Tibial nerve (tissue), 4 donors: ENCODE measurements around the gene MOGAT1. TPM values are rescaled to one million over a fixed set of nuclear protein-coding genes. Genes with fewer than 3 reads are reported as not detected.

Experiments
- DNase-seq, 2 donors: peaks; one replicate each; pipeline ENCODE4 v3.0.0-alpha.2; 2019; ENCODE audit warnings: low spot score in 2 of 2
- H3K27ac ChIP-seq, 4 donors: fragments of 200-600 bp; sonication (generic) in 3 of 4; one replicate each; pipeline ENCODE4 v1.5.1; 2017 to 2019; ENCODE audit warnings: mild to moderate bottlenecking in 1 of 4
- H3K27me3 ChIP-seq, 2 donors: fragments of 200-600 bp; sonication (generic) in 1 of 2; one replicate each; pipeline versions ENCODE4 v1.5.1 to v1.6.0; 2017 to 2019
- H3K36me3 ChIP-seq, 3 donors: fragments of 200-600 bp; sonication (generic); one replicate each; pipeline ENCODE4 v1.5.1; 2018 to 2019
- H3K4me1 ChIP-seq, 4 donors: fragments of 200-600 bp; sonication (generic) in 3 of 4; one replicate each; pipeline ENCODE4 v1.5.1; 2017 to 2019
- H3K4me3 ChIP-seq, 4 donors: fragments of 200-600 bp; sonication (generic) in 3 of 4; one replicate each; pipeline ENCODE4 v1.5.1; 2017 to 2019; ENCODE audit warnings: mild to moderate bottlenecking in 1 of 4, moderate library complexity in 1 of 4
- H3K9me3 ChIP-seq, 4 donors: fragments of 200-600 bp; sonication (generic) in 3 of 4; one replicate each; pipeline ENCODE4 v1.5.1; 2017 to 2019
- EP300 ChIP-seq, 2 donors: sonication (generic); formaldehyde crosslinking; IDR thresholded peaks; one replicate each; pipeline ENCODE4 v1.6.1; 2017; ENCODE audit warnings: antibody characterized with exemption in 2 of 2, mild to moderate bottlenecking in 1 of 2
- POLR2A ChIP-seq, 2 donors: fragments of 450-650 bp; IDR thresholded peaks; one replicate each; pipeline ENCODE4 v1.6.1; 2017; ENCODE audit warnings: antibody characterized with exemption in 2 of 2, mild to moderate bottlenecking in 2 of 2, moderate library complexity in 2 of 2
- WGBS, 2 donors: methylation state at CpG; one replicate each; pipeline ENCODE4 v1.1.5; 2018; 5-methylcytosine and 5-hydroxymethylcytosine counted together
- total RNA-seq, 4 donors: library from RNA; depleted of rRNA; stranded (reverse); fragments of >200 nt; gene quantifications; one replicate each; pipeline ENCODE4 v1.1.0, GENCODE V29; 2016
- TF ChIP-seq, protein P1 (sequence below), 5 experiments: fragments of 200-600 bp in 3 of 5; fragments of 450-650 bp in 2 of 5; sonication (generic) in 3 of 5; IDR thresholded peaks; one replicate each; pipeline ENCODE4 v1.5.1; 2016 to 2019; ENCODE audit warnings: antibody characterized with exemption in 5 of 5, mild to moderate bottlenecking in 3 of 5, moderate library complexity in 2 of 5

The MOGAT1 gene
- total RNA-seq, 4 donors from 2014 or later = not detected

DNA sequence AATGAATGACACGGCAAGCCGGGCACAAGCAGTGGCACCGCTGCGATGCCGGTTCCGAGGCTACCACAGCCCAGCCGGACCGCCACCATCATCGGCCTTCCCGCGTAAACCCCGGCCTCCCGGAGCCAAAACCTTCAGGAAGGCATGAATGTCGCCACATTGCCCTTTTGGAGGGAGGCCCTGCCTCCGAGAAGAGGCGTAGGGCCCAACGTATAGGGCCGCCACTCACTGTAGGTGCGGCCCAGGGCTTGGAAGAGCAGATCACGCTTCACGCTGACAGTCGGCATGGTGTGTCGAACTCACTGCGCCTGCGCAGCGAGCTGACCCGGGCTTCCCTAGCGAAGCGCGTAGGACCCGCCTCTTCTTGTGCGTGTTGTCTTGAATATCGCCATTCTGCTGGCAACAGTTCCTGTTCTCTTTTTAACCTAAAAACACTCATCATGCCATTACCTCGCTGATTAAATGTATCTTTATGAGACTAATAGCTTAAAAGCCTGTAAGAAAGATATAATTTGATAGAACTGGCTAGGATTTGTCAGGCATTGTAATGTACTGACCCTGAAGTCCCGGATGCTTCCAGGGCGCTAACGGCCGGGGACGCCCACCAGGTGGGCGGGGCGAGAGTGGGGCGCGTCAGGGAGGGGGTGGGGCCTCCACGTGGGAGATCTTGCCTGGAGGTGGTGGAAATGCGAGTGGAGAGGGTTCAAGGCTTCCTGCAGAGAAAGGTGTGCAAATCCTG lies 15.5 kb upstream of the MOGAT1 start, which contains the start of gene FARSB:
TSS of gene FARSB (minus strand) at position 306 of the 739 bp plus-strand sequence. CDS start at position 287, 19 bp downstream.
- peak; percentile 84 to 87 for DNase-seq
- TF ChIP-seq EP300 (IDR thresholded peaks at IDR 0.05) (peak; percentile 76 to 81), POLR2A (IDR thresholded peaks at IDR 0.05) (no peak)
- TF ChIP-seq, protein P1, sequence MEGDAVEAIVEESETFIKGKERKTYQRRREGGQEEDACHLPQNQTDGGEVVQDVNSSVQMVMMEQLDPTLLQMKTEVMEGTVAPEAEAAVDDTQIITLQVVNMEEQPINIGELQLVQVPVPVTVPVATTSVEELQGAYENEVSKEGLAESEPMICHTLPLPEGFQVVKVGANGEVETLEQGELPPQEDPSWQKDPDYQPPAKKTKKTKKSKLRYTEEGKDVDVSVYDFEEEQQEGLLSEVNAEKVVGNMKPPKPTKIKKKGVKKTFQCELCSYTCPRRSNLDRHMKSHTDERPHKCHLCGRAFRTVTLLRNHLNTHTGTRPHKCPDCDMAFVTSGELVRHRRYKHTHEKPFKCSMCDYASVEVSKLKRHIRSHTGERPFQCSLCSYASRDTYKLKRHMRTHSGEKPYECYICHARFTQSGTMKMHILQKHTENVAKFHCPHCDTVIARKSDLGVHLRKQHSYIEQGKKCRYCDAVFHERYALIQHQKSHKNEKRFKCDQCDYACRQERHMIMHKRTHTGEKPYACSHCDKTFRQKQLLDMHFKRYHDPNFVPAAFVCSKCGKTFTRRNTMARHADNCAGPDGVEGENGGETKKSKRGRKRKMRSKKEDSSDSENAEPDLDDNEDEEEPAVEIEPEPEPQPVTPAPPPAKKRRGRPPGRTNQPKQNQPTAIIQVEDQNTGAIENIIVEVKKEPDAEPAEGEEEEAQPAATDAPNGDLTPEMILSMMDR (IDR thresholded peaks at IDR 0.05) = peak in 1 of 5 experiments; percentile 40
- no peaks in the 10 kb centered on the region for H3K36me3 ChIP-seq
- peaks cover 0 to 35% (median 25%) of the 10 kb centered on the region in 4 donors for H3K4me1 ChIP-seq
- H3K27ac ChIP-seq = peak within 1 kb of the TSS; percentile 84 to 93 (median 89)
- H3K27me3 ChIP-seq = no peaks in the 10 kb centered on the region
- 0% methylated on average over 28 to 29 of the region's 45 CpGs for WGBS, 2 donors
- peak within 1 kb of the TSS; percentile 71 to 96 (median 78) for H3K4me3 ChIP-seq
- H3K9me3 ChIP-seq = no peaks in the 10 kb centered on the region

DNA sequence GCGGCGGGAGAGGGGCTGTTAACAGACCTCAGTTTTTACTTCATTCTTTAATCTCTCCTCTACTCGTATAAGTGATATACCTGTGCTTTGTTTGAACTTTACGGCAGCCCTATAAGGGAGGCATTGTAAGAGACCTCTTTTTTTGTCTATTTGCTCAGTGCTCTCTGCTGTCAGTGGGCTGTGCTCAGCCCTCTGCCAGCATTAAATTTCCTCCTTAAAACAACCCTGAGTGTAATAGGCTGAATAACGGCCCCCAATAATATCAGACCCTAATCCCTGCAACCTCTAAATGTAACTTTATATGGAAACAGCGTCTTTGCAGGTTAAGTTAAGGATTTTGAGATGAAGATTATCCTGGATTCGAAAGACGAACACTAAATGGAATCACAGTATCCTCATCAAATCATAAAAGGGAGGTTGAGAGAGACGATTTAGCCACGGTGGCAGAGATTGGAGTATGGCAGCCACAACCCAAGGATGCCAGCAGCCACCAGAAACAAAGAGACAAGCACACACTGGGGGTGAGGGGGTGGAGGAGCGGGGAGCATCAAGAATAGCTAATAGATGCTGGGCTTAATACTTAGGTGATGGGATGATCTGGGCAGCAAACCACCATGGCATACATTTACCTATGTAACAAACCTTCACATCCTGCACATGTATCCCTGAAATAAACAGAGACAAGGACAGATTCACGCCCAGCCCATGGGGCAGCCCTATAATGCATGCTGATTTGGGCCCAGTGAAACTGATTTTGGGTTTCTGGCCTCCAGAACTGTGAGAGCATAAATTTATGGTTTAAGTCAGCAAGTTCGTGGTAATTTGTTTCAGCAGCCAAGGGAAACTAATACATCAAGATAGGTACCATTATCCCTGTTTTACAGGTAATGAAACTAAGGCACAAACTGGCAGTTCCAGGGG lies 14.7 kb upstream of the MOGAT1 start:
- no peak for TF ChIP-seq POLR2A (IDR thresholded peaks at IDR 0.05)
- H3K27ac ChIP-seq = peak overlapping the region in 3 of 4 donors; percentile 86 to 93 (median 92)
- no peaks in the 10 kb centered on the region for H3K27me3 ChIP-seq
- peaks cover 0 to 35% (median 25%) of the 10 kb centered on the region in 4 donors for H3K4me1 ChIP-seq
- no peaks in the 10 kb centered on the region for H3K9me3 ChIP-seq
- peak overlapping the region; percentile 71 to 96 (median 78) for H3K4me3 ChIP-seq
- WGBS, 2 donors = 16 to 20% methylated on average over 13 of the region's 13 CpGs
- H3K36me3 ChIP-seq = no peaks in the 10 kb centered on the region
- DNase-seq = no peak

DNA sequence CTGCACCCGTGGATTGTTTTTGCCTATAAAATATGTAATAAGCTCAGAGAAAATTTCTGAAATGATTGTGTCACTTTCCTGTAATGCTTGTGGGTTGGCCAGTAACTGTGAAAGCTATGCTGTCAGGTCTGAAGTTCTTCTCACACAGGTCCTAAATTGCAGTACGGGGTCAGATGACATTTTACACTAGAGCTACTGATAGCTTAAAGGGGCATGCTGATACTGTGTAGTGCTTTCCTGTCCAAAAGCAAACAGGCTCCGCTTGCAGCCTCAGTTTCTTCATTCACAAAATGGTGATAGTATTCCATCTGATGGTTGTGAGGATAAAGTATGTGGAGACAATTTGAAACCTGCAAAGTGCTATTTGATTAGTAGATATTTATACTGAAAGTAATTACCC lies 8.0 kb upstream of the MOGAT1 start:
- DNase-seq = no peak
- H3K4me1 ChIP-seq = no peaks in the 10 kb centered on the region
- no peak overlapping the region for H3K4me3 ChIP-seq
- TF ChIP-seq POLR2A (IDR thresholded peaks at IDR 0.05) (no peak), EP300 (IDR thresholded peaks at IDR 0.05) (no peak)
- TF ChIP-seq, protein P1 (IDR thresholded peaks at IDR 0.05) = no peak
- no peaks in the 10 kb centered on the region for H3K36me3 ChIP-seq
- H3K9me3 ChIP-seq = no peaks in the 10 kb centered on the region
- no peaks in the 10 kb centered on the region for H3K27me3 ChIP-seq
- H3K27ac ChIP-seq = no peak overlapping the region
- WGBS, 2 donors = 74 to 76% methylated on average over 3 of the region's 3 CpGs

DNA sequence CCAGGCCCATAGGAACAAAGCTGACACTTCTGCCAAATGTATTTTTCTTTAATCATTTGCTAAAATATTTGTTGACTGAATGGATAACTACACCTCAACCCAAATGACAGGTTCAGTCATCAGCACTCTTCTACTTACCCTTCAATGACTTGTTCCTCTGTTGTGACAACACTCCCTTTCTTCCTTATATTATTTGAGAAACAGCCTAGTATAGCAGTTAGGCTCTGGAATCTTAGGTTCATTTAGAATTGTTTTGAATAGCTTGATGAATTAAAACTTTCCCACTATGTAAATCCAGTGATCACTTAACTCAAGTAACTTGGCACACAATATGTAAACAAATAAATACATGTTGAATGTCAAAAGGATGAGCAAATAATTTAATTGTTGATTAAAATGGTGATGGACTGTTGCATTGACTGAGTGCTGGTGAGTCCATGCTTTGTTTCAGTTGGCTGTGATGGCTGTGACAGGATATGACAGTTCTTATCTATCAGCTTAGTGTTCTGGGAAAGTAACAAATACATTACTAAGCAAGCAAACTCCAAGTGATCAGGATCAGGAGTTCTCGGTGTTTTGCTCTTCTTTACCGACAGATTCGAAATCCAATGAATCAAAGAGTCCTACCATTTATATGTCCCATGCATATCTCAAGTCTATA lies 2.8 kb upstream of the MOGAT1 start:
- 94 to 96% methylated on average over 3 of the region's 3 CpGs for WGBS, 2 donors

DNA sequence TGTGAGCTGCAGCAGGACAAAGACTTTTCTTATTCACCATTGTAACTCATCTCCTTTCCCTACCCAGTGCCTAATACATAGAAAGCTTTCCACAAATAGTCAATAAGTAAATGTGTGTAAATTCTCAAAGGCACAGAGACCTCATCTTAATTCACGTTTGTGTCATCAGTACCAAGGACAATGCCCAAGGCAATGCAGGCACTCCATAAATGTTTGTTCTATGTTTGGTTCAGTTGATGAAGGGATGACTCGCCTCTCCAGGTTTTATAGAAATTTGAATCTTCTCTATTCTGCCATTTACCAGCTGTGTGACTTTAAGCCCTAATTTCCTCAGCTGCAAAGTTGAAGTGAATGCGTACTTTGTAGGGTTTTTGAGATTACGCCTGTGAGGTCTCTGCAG lies 2.1 kb upstream of the MOGAT1 start:
- TF ChIP-seq POLR2A (IDR thresholded peaks at IDR 0.05) (no peak), EP300 (IDR thresholded peaks at IDR 0.05) (no peak)
- TF ChIP-seq, protein P1 (IDR thresholded peaks at IDR 0.05) = no peak
- no peaks in the 10 kb centered on the region for H3K36me3 ChIP-seq
- WGBS, 2 donors = 69 to 70% methylated on average over 4 of the region's 4 CpGs
- peaks cover 0 to 16% (median 3%) of the 10 kb centered on the region in 4 donors for H3K4me1 ChIP-seq
- H3K9me3 ChIP-seq = no peaks in the 10 kb centered on the region
- no peak overlapping the region for H3K4me3 ChIP-seq
- no peak for DNase-seq
- H3K27me3 ChIP-seq = peaks cover 0 to 21% of the 10 kb centered on the region in 2 donors
- no peak overlapping the region for H3K27ac ChIP-seq

More for the DNA sequence above, 2.8 kb upstream of the MOGAT1 start:
- peaks cover 0 to 17% of the 10 kb centered on the region in 2 donors for H3K27me3 ChIP-seq
- no peak for DNase-seq
- H3K9me3 ChIP-seq = no peaks in the 10 kb centered on the region
- peaks cover 0 to 16% (median 3%) of the 10 kb centered on the region in 4 donors for H3K4me1 ChIP-seq
- no peaks in the 10 kb centered on the region for H3K36me3 ChIP-seq
- TF ChIP-seq EP300 (IDR thresholded peaks at IDR 0.05) (no peak), POLR2A (IDR thresholded peaks at IDR 0.05) (no peak)
- TF ChIP-seq, protein P1 (IDR thresholded peaks at IDR 0.05) = no peak
- no peak overlapping the region for H3K27ac ChIP-seq
- H3K4me3 ChIP-seq = no peak overlapping the region
